GM12878 (cell line): ENCODE results near the gene TAMALIN. TPM values are rescaled to one million over a fixed set of nuclear protein-coding genes. Genes with fewer than 3 reads are reported as not detected.

ENCODE experiments used
- ATAC-seq: fragments of 200-7000 bp; cut with Tn5 transposase; 3 replicates; pipeline ENCODE4 v1.9.1; 2020; ENCODE audit warnings: mild to moderate bottlenecking, moderate library complexity
- BruUV-seq: library from RNA; stranded (reverse); fragments of 400-500 nt; replicated peaks from 2 replicates; lab custom pipeline; 2021; lab: Mats Ljungman, UMichigan
- CTCF ChIA-PET: fragments of 300-600 bp; sonication (Branson Sonifier 250); formaldehyde crosslinking; extraction: SDS; loops from one replicate; lab custom pipeline; 2021; ENCODE audit warnings: inconsistent platforms; lab: Yijun Ruan, JAX
- POLR2A ChIA-PET: fragments of 350-600 bp; formaldehyde crosslinking; extraction: SDS; loops from one replicate; lab custom pipeline; 2021; ENCODE audit warnings: inconsistent platforms; lab: Charles Lee
- RAD21 ChIA-PET: fragments of 300-600 bp; sonication (Branson Sonifier 250); formaldehyde crosslinking; loops from one replicate; lab custom pipeline; 2023; ENCODE audit warnings: antibody characterized with exemption; ENCODE audit not compliant: unreplicated experiment; lab: Charles Lee
- SMC1A ChIA-PET: fragments of 300-600 bp; sonication (Branson Sonifier 250); formaldehyde crosslinking; loops from one replicate; lab custom pipeline; 2023; ENCODE audit not compliant: unreplicated experiment, uncharacterized antibody; lab: Charles Lee
- DNase-seq: peaks from one replicate; pipeline ENCODE4 v3.0.0-alpha.2; 2011; ENCODE audit warnings: low read depth, low spot score
- FAIRE-seq: peaks from 3 replicates; lab custom pipeline; 2011; peaks lifted over from hg19 to GRCh38; lab: Jason Lieb, UNC
- H2AFZ ChIP-seq: 2 replicates; pipeline ENCODE4 v1.6.0; 2011; ENCODE audit warnings: low read depth, low read length, control low read depth; ENCODE audit not compliant: control insufficient read depth
- H3K27ac ChIP-seq: 2 replicates; pipeline ENCODE4 v1.5.1; 2011; ENCODE audit warnings: control low read depth; ENCODE audit not compliant: control insufficient read depth, insufficient read depth
- H3K27me3 ChIP-seq, 2 experiments: replicated peaks in 1 of 2; 2 replicates each; pipeline versions ENCODE4 v1.6.0 to v1.6.1; 2011; ENCODE audit warnings: low read length in 1 of 2; ENCODE audit not compliant: control insufficient read depth in 2 of 2, insufficient read depth in 2 of 2
- H3K36me3 ChIP-seq, 2 experiments: 2 replicates each; pipeline ENCODE4 v1.5.1; 2011; ENCODE audit warnings: low read length in 1 of 2; ENCODE audit not compliant: control insufficient read depth in 2 of 2, insufficient read depth in 2 of 2
- H3K4me1 ChIP-seq: 2 replicates; pipeline ENCODE4 v1.6.1; 2011; ENCODE audit warnings: mild to moderate bottlenecking, low read length, moderate library complexity, mixed read lengths; ENCODE audit not compliant: control insufficient read depth, insufficient read depth
- H3K4me2 ChIP-seq: 2 replicates; pipeline ENCODE4 v1.6.0; 2011; ENCODE audit warnings: control low read depth; ENCODE audit not compliant: control insufficient read depth, insufficient read depth
- H3K4me3 ChIP-seq: fragments of 200-600 bp; sonication (generic); 2 replicates; pipeline ENCODE4 v1.5.1; 2016
- H3K79me2 ChIP-seq: 2 replicates; pipeline ENCODE4 v1.6.0; 2011; ENCODE audit warnings: low read length; ENCODE audit not compliant: control insufficient read depth, insufficient read depth
- H3K9ac ChIP-seq: 2 replicates; pipeline ENCODE4 v1.8.0; 2011; ENCODE audit warnings: low read length, control low read depth, mixed read lengths; ENCODE audit not compliant: control insufficient read depth, insufficient read depth
- H3K9me3 ChIP-seq: replicated peaks from 3 replicates; pipeline ENCODE4 v1.5.1; 2011; ENCODE audit warnings: mild to moderate bottlenecking, low read length; ENCODE audit not compliant: control insufficient read depth, insufficient read depth
- H4K20me1 ChIP-seq: 2 replicates; pipeline ENCODE4 v1.6.0; 2011; ENCODE audit not compliant: control insufficient read depth, insufficient read depth
- CBX5 ChIP-seq: sonication (generic); IDR thresholded peaks from 2 replicates; pipeline ENCODE4 v1.6.1; 2016; ENCODE audit warnings: low read depth, moderate library complexity, mild to moderate bottlenecking, inconsistent platforms
- CEBPB ChIP-seq, 2 experiments: fragments of 150-350 bp in 1 of 2; IDR thresholded peaks; 2 replicates each; pipeline ENCODE4 v1.6.1; 2012 to 2014; ENCODE audit warnings: low read depth in 2 of 2, low read length in 2 of 2, borderline replicate concordance in 1 of 2, inconsistent platforms in 1 of 2
- DPF2 ChIP-seq: fragments of 450-650 bp; IDR thresholded peaks from 2 replicates; pipeline ENCODE4 v1.6.1; 2017; ENCODE audit warnings: mild to moderate bottlenecking
- EED ChIP-seq: sonication (generic); IDR thresholded peaks from 2 replicates; pipeline ENCODE4 v1.6.1; 2016; ENCODE audit warnings: antibody characterized with exemption, low read depth
- HSF1 ChIP-seq: fragments of 150-350 bp; IDR thresholded peaks from 2 replicates; pipeline ENCODE4 v1.6.1; 2014; ENCODE audit warnings: mild to moderate bottlenecking, low read depth, low read length
- NR2C1 ChIP-seq: fragments of 450-650 bp; IDR thresholded peaks from 2 replicates; pipeline ENCODE4 v1.6.1; 2017; ENCODE audit warnings: antibody characterized with exemption, mild to moderate bottlenecking, moderate library complexity
- POLR2A ChIP-seq: IDR thresholded peaks from 2 replicates; pipeline ENCODE4 v1.6.1; 2011; ENCODE audit warnings: low read depth, mild to moderate bottlenecking, low read length
- RUNX3 ChIP-seq: IDR thresholded peaks from 2 replicates; pipeline ENCODE4 v1.6.1; 2012; ENCODE audit warnings: low read length, inconsistent platforms
- SPI1 ChIP-seq: IDR thresholded peaks from 2 replicates; pipeline ENCODE4 v1.6.1; 2011; ENCODE audit warnings: low read depth, mild to moderate bottlenecking, low read length, moderate library complexity, borderline replicate concordance; ENCODE audit not compliant: insufficient read depth
- WGBS: methylation state at CpG from one replicate; pipeline ENCODE4 v1.1.6; 2016; ENCODE audit warnings: low lambda C conversion rate; ENCODE audit not compliant: insufficient replicate concordance, insufficient coverage; ENCODE audit errors: missing lambda C conversion rate; 5-methylcytosine and 5-hydroxymethylcytosine counted together
- in situ Hi-C: fragments of 300-500 bp; cut with MboI; formaldehyde crosslinking; loops from 9 replicates; pipeline ENCODE4 v1.14.3; 2018; ENCODE audit warnings: mixed read lengths
- intact Hi-C: fragments of 100-400 bp; cut with micrococcal nuclease; formaldehyde crosslinking; loops from one replicate; pipeline ENCODE4 v1.14.2; 2022; ENCODE audit not compliant: unreplicated experiment
- polyA plus RNA-seq, 11 experiments: library from polyadenylated mRNA; depleted of rRNA in 4 of 11; unstranded in 6 of 11; stranded (reverse) in 5 of 11; fragments of >200 nt; fragmentation: Nextera tagmentation in 4 of 11; fragmentation: Illumina TruSeq in 1 of 11; extraction: Ambion mirVana in 4 of 11; extraction: Trizol in 1 of 11; gene quantifications; 1 replicate in 1 of 11; 2 replicates in 10 of 11; pipeline versions ENCODE4 v1.2.1 to v1.2.3, GENCODE V29; 2011 to 2016; ENCODE audit warnings: inconsistent platforms in 2 of 11, missing spikeins in 2 of 11, low read depth in 1 of 11
- total RNA-seq, 4 experiments: library from RNA; depleted of rRNA in 3 of 4; stranded (reverse); fragments of >200 nt in 3 of 4; fragmentation: Illumina TruSeq in 1 of 4; extraction: Trizol in 1 of 4; gene quantifications; 2 replicates each; pipeline versions ENCODE4 v1.2.1 to v1.2.3, GENCODE V29; 2013 to 2021

The TAMALIN gene
- total and polyA plus RNA-seq, 10 of the 15 experiments (the other 5 are each of a cell fraction or from before 2014, with no cell fraction given): 0.09 to 0.58 (median 0.19) TPM; not detected in 4

- no peak overlapping the region for H3K27ac ChIP-seq
- no peaks in the 10 kb centered on the region for H3K79me2 ChIP-seq
- 68% methylated on average over 19 of the region's 27 CpGs for WGBS
Observed at GRCh38 chr12:52055731-52056711, 49.3 kb downstream of the TAMALIN start.

More at GRCh38 chr12:52055731-52056711, 49.3 kb downstream of the TAMALIN start:
- FAIRE-seq (no peak), DNase-seq (no peak), ATAC-seq (no peak)
- in situ Hi-C loops (no loop called here), intact Hi-C loops (no loop called here)
- no TSS peak for BruUV-seq
- no peaks in the 10 kb centered on the region for H3K27me3 ChIP-seq
- no peaks in the 10 kb centered on the region for H3K9me3 ChIP-seq
- no peak overlapping the region for H2AFZ ChIP-seq
- POLR2A ChIA-PET: interaction anchor here (1.0 kb wide), 1 partner anchor 22 kb away, joined by 3 read pairs; no protein-coding TSS in a partner anchor
- H3K4me2 ChIP-seq: no peak overlapping the region
- H3K9ac ChIP-seq: no peak overlapping the region
- CTCF ChIA-PET: interaction anchor here (1.1 to 2.1 kb wide), 4 partner anchors 25 to 62 kb away, joined by 3 to 7 read pairs (median 4); no protein-coding TSS in a partner anchor
- no peak overlapping the region for H3K4me3 ChIP-seq
- TF ChIP-seq DPF2: no peak
- no peak for TF ChIP-seq HSF1
- TF ChIP-seq RUNX3: no peak
- no peak for TF ChIP-seq NR2C1
- TF ChIP-seq POLR2A: no peak
- TF ChIP-seq CEBPB (IDR thresholded peaks at IDR 0.05; ENCODE audit: borderline replicate concordance in 1 of 2, low read depth in 2 of 2, low read length in 2 of 2): no peak
- no peak for TF ChIP-seq CBX5
- TF ChIP-seq EED: no peak
- TF ChIP-seq SPI1: no peak
- H4K20me1 ChIP-seq: no peaks in the 10 kb centered on the region
- peaks cover 7% of the 10 kb centered on the region for H3K4me1 ChIP-seq
- RAD21 ChIA-PET: interaction anchor here (1.1 kb wide), 1 partner anchor 31 kb away, joined by 4 read pairs; no protein-coding TSS in a partner anchor
- SMC1A ChIA-PET: no interaction called here
- H3K36me3 ChIP-seq: no peaks in the 10 kb centered on the region; a peak in 1 of 4 replicates
